ENCODE data around the gene SNTB2.
A peak's percentile ranks its signal among the peaks of the same experiment; 100 is the strongest.
"Not testable (repeated sequence)": the region's sequence is repeated elsewhere in the genome, so short reads cannot be mapped to it uniquely, and the experiment has no call there.

Gene SNTB2
- 20.3 reads per million, percentile 47 among the genes with 10 or more reads in this experiment for total RNA-seq

DNA sequence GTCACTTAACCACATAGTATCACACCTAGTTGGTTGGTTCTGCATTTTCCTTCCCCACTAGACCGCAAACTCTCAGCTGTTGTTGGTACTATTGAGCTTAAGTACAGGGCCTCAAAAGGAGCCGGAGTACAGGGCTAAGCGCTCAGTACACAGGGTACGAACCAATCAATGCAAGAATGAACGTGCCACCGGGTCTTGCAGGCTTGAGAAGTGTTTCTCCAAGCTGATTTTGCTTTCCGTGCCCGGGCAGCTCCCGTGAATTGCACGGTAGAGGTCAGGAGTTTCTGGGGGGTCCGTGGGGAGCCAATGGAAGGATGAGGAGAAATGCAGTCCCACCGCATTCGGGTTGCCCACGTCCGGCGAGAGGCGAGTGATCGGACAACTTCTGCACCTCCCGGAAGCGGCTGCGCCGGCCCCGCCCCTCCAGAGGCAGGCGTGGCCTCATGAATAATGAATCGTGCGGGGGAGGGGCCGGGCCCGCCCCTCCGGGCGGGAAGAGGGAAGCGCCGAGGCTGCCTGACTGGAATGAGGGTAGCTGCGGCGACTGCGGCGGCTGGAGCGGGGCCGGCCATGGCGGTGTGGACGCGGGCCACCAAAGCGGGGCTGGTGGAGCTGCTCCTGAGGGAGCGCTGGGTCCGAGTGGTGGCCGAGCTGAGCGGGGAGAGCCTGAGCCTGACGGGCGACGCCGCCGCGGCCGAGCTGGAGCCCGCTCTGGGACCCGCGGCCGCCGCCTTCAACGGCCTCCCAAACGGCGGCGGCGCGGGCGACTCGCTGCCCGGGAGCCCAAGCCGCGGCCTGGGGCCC, at the start of gene SNTB2:
TSS of gene SNTB2 (plus strand) at position 523 of the 804 bp plus-strand sequence. CDS start at position 526, 3 bp downstream.
- DNase-seq, result peak; percentile 79

DNA sequence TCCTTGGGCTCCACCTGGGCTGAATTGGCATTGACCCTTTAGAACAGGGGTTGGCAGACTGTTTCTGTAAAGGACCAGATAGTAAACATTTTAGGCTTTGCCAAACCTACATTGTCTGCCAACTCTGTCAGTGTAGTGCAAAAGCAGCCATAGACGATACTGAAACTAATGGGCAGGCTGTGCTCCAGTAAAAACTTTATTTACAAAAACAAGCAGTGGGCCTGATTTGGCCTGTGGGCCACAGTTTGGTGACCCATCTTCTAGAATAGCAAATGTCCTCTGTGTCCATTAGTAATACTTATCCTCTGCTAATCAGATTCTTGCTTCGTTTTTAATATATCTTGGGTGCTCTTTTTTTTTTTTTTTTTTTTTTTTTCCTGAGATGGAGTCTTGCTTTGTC, 48.4 kb upstream of the SNTB2 start:
- DNase-seq, result no peak

DNA sequence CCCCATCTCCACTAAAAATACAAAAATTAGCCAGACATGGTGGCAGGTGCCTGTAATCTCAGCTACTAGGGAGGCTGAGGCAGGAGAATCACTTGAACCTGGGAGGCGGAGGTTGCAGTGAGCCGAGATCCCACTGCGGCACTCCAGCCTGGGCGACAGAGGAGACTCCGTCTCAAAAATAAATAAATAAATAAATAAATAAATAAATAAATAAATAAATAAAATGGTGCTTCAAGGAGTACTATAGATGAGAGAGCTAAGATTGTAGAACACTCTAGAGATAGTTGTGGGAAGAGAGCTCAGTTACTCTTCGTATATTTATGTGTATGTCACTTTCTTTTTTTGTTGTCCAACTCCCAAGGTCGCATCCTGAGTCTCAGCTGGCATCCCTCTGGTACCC, 47.5 kb upstream of the SNTB2 start:
- DNase-seq, result not testable (repeated sequence)

DNA sequence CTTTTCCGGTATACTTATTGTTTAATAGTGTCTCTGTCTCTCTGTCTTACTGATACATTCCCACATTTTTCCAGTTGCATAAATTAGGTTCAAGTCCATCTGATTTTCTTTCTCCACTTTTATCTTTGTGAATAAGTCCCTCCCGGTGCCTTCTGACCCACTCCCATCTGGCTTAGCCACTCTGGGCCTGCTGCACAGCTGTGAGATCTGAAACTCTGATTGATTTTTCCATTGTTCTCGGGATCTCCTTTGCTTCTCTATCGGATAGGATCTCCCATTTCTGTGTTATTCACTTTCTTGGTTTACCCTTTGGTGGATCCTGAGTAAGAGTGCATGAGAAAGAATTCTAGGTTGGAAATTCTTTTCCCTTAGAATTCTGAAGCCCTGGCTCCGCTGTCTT, 46.0 kb upstream of the SNTB2 start:
- no peak for DNase-seq

DNA sequence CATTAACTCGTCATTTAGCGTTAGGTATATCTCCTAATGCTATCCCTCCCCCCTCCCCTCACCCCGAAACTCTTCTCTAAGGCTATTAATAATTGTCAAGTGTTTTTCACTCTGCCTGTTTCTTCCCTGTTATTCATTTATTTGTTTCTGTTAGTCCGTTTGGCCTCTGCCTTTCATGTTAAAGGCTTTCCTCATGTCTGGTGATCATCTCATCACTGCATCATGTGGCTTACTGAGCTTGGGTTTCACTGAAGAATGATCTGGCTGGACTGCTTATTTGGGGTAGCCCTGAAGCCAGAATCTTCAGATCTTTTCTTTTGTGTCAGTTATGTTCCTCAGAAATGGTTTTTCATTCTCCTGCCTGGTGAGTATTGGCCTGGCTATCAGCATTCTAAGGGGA, 45.0 kb upstream of the SNTB2 start:
- no peak for DNase-seq

DNA sequence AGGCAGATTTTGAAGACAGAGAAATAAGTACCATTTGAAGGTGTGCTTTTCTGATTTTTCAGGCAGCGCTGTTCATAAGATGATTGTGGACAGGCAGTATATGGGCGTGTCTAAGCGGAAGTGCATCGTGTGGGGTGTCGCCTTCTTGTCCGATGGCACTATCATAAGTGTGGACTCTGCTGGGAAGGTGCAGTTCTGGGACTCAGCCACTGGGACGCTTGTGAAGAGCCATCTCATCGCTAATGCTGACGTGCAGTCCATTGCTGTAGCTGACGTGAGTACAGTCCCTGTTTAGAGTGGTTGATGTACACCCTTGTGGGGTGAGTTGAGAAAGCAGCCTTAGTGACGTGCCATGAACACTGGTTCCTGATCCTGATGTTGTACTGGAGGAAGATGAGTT, 43.8 kb upstream of the SNTB2 start:
- no peak for DNase-seq

DNA sequence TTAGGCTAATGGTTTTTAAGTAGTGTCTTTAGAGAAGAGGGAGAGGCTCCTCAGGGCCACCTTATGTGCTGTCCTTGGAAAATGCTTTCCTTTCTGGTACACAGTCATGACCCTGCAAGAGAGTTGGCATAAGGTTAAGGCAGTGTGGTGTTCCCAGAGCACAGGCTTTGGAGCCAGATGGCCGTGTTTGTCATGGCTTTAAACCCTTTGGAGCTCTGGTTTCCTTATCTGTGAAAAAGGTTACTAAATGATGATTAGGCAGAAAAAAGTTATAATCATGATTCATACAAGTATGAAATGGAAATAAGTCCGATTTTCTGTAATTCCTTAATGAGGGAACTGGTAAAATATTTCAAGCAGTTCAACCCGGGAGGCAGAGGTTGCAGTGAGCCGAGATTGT, 41.3 kb upstream of the SNTB2 start:
- no peak for DNase-seq

DNA sequence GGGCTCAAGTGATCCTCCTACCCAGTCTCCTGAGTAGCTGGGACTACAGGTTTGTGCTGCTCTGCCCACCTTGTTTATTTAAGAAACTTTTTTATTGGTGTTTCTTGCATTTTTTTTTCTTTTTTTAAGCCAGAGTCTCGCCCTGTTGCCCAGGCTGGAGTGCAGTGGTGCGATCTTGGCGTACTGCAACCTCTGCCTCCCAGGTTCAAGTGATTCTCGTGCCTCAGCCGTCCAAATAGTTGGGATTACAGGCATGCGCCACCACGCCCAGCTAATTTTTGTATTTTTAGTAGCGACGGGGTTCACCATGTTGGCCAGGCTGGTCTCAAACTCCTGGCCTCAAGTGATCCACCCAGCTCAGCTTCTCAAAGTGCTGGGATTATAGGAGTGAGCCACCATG, 37.3 kb upstream of the SNTB2 start:
- DNase-seq, result not testable (repeated sequence)

DNA sequence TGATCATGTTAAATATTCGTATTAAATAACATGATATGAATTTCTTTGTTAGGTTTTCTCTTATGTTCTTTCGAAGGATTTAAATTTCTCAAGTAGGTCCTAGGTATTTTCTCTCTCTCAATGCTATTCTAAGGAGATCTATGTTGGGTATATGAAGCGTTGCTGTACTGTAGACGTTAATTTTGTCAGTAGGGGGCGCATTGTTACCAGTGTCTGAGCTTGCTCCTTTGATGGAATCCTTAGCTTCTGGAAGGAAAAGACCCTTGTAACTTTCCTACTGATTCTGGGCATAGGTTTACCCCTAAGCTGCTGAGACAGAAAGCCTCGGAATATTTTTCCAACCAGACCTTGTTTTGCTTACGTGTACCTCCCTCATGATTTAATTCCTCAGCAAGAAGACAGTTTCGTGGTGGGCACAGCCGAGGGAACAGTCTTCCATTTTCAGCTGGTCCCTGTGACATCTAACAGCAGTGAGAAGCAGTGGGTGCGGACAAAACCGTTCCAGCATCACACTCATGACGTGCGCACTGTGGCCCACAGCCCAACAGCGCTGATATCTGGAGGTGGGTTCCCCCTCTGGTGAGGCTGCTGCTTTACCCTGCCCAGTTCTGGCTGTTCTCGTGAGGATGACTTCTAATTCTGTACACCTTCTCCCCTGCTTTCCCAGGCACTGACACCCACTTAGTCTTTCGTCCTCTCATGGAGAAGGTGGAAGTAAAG, 36.7 kb upstream of the SNTB2 start:
- peak; percentile 45 for DNase-seq

DNA sequence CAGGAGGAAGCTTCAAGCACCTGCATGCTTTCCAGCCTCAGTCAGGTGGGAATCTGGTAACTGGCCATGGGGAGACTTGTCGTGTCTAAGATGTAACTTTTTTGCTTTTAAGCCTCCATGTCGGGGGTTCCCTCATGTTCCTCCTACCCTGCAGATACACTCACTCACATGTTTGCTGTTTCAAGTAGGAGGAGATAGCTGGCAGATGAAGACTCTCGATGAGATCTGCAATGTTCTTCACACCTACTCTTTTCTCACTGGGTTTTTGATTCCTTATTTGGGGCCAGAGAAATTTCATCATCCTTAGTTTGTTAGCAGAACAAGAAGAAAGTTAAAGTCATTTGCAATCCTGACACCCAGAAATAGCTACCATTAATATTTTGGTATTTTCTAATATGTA, 29.8 kb upstream of the SNTB2 start:
- DNase-seq, result no peak

DNA sequence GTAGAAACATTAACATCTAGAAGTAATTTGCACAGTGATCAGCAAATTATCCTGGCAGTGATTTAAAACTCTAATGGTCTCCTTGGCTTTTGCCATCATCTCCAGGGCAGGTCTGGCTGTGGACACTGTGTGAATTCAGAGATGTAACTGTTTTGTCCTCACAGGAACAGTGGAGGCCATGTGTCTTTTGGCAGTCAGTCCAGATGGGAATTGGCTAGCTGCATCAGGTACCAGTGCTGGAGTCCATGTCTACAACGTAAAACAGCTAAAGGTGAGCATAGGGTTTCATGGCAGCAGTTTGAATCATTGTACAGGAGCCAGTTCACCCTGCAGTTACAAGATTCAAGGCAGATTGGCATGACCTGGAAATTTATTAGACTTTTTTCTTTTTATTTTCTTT, 26.8 kb upstream of the SNTB2 start:
- no peak for DNase-seq

DNA sequence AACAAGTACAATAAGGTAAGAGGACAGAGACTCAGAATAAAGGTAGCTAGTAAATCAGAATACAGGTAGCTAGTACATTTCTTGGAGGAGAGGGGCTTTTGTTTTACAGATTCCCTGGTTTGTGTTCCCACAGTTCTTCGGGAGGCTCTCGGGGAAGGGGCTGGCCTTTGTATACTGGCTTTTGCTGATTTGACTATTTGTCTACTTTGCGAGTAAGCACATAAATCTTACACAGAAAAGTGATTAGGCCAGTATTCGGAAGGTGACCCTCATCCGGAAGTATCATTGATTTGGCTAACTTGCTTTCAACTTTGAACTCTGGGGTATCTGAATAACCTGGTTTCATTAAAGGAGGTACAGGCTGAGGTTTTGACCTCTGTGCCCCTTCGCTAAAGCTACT, 21.4 kb upstream of the SNTB2 start:
- no peak for DNase-seq

DNA sequence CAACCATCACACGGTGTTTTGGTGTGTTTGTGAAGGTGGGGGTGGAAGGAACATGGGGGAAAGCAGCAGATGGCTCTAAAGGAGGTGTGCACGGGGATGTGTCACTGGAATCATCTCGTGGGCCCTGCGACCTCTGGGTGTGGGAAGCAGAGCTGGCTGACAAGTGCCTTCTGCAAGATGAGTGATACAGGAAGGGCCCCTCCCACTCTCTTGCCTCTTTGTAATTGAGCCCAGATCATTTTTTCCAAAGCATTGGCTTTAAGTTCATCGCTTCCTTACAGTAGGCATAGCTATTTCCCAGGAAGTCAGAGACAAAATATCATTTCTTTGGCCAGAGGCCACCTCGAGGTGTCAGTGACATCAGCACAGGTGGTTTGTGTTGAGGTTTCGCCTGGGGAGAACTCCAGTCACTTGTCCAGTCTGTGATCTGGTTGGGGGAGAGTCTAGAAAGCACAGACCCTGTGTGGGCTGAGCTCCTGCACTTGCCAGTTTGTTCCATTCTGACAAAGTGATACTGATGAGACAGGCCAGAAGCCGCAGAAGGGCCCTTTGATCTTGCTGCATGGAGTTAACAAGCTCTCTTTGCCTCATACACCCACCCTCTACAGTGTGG, 20.6 kb upstream of the SNTB2 start:
- DNase-seq, result no peak

DNA sequence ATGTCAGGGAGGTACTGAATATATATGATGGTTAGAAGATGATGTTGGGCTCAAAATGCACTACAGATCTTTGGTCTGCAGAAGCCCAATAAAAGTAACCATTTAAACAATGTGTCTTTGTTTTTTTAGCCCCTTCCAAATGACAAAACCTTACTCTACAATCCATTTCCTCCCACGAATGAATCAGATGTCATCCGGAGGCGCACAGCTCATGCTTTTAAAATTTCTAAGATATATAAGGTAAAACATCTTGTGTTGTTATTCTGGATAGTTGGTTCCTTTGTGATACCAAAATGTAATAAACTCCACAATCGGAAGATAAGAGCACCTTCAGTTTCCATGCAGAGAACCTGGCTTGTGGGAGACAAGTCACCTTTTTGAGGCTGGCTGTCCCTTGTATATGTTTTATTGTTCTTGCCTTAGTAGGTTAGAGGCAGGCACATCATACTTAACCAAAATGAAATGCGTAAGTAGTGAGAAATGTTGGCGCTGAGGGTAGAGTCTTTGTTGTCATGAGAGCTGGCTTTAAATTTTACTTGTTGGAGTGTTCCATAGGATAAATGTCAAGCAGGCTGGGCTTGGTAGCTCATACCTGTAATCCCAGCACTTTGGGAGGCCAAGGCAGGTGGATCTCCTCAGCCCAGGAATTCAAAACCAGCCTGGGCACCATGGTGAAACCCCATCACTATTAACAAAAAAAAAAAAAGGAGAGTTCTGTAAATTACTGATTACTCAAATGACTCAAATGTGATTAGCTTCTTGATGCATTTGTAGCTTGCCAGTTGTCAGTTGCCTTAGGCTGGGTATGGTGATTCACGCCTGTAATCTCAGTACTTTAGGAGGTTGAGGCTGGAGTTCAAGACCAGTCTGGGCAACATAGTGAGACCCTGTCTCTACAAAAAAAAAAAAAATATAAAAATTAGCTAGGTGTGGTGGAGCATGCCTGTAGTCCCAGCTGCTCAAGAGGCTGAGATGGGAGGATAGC, 19.7 kb upstream of the SNTB2 start:
- no peak for DNase-seq

DNA sequence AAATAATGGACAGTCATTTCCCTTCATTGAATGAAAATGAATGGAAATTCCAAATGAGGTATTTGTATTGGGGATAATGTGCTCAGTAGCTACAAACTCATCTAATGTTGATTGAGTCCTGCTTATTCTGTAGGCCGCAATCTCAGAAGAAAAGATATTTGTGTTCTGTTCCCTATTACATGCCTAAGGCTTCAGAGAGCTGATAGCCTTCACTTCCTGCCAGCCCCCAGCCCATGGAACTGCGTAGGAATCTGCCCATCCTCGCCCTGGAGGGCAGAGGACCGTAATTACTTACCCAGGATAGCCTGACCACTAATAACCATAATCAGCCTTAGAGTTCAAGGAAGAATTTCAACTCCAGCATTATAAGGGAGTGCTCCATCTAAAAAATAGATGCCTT, 17.9 kb upstream of the SNTB2 start:
- DNase-seq, result no peak

DNA sequence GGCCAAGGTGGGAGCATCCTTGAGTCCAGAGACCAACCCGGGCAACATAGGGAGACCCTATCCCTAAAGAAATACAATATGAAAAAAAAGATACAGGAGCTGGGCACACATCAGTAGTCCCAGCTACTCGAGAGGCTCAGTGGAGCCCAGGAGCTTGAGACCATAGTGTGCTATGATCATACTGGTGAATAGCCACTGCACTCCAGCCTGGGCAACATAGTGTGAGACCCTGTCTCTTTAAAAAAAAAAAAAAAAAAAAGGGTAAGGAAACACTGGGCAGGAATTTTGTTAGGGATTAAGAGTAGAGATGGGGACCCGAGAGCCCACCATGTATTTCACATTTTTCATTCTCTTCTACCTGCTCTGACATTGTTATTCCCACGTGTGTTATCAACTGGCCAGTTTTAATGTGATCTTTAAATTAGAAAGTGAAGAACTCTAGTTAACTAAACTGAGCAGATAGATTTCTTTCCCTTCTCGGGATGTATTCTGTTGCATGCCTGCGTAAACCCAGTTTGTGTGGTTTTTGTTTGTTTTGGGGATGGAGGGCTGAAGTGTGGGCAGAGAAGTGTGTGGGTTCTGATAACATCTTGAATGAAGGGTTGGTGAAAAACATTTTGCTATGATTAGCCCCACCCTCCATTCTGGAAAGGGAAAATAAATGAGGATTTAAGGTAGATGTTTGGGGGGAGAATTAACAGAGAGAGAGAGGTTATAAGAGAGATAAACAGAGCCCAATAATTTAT, 17.2 kb upstream of the SNTB2 start:
- no peak for DNase-seq

DNA sequence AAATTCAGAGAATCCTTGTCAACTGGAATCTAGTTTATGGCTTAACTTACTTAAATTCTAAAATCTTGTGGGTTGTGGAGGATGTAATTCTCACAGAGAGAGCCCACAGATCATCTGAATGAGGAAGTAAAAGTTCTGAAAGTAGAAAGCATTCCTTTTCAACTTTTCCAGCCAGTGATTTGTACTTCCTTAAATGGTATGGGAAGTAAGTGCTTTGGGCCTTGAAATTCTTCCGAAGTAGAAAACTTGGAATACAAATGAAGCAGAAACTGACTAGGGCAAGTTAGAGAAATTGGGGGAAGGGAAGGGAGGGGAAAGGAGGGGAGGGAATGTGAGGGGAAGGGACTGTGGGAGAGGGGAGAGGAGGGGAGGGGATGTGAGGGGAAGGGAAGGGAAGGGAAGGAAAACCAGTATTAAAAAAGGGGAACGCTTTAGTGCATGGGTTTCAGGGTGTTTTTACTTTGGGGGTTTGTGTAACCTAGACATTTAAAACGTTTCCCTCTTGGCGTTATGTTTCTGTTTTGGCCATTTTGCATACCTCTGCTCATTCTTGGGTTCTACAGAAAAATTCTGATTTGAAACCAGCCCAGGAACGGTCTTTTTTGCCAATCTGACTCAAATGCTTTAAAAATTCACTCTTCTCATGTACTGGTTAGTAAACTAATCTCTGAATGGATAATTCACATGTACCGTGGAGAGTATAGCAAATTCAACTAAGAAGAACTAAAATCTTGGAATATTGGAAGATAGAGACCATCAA, 15.5 kb upstream of the SNTB2 start:
- no peak for DNase-seq

DNA sequence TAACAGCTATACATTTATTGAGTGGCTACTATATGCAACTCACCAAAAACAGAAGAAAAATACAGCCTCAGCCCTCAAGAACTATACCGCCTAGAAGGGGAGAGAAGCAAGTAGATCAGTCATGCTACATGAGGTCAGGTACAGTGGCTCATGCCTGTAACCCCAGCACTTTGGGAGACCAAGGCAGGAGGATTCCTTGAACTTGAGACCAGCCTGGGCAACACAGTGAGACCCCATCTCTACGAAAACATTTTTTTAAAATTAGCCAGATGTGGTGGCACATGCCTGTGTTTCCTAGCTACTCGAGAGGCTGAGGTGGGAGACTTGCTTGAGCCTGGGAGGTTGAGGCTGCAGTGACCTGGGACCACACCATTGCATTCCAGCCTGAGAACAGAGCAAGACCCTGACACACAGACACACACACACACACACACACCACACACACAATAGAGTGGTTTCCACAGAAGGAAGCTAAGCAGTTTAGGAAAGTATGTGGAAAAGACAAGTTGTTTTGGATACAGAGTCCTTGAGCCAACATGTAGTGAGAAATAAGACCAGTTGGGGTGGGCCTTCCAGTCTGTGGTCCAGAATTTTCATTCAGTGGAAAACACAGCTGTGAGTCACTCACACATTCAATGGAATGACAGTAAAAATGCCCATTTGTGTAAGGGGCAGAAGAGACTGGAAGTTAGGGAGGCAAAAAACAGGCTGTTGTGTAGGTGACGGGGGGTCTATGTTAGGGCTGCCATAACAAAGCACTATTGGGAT, 10.7 kb upstream of the SNTB2 start:
- no peak for DNase-seq

DNA sequence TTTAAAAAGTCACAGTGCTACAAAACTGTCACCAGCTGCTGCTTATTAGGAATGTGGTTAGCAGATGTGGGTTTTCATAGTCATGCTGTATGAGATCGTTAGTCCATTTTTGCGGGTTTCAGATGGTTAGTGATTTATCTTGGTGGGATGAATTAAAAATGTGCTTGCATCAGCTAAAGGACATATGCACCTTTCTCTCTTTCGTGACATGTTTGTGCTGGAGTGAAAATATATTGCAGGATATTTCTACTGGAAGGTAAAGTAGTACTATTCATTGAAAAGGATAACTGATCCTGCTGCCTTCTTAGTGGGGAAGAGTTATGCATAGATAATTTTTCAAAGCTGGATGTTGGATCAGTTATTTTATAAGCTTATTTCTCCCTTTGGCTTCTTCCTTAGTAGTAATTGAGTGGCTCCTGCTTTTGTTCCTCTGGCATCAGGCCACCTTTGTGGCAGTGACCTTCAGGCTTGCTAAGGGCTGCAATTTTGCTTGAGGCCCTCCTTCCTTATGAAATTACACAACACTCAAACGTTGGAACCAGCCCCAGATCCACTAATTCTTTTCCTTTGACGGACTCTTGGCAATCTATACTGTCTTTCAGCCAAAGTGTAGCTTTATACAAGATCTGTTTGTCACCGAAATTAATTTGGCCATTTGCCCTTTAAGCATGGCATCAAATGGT, 7.5 kb upstream of the SNTB2 start:
- DNase-seq, result no peak

DNA sequence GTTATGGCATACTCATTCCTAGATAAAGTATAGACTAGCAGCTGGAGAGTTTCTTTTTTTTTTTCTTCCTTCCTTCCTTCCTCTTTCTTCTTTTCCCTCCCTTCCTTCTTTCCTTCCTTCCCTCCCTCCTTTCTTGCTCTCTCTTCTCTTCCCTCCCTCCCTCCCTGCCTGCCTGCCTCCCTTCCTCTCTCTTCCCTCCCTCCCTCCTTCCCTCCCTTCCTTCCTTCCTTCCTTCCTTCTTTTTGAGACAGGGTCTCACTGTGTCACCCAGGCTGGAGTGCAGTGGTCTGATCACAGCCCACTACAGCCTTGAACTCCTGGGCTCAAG, 7.0 kb upstream of the SNTB2 start:
- DNase-seq, result no peak
